ENCODE results near the gene MTHFSD. TPM values are rescaled to one million over a fixed set of nuclear protein-coding genes. Genes with fewer than 3 reads are reported as not detected.

Gene MTHFSD
- polyA plus RNA-seq, 1 donor (not counting 4 experiments of a cell fraction or from before 2014, with no cell fraction given) = 14.7 TPM

DNA sequence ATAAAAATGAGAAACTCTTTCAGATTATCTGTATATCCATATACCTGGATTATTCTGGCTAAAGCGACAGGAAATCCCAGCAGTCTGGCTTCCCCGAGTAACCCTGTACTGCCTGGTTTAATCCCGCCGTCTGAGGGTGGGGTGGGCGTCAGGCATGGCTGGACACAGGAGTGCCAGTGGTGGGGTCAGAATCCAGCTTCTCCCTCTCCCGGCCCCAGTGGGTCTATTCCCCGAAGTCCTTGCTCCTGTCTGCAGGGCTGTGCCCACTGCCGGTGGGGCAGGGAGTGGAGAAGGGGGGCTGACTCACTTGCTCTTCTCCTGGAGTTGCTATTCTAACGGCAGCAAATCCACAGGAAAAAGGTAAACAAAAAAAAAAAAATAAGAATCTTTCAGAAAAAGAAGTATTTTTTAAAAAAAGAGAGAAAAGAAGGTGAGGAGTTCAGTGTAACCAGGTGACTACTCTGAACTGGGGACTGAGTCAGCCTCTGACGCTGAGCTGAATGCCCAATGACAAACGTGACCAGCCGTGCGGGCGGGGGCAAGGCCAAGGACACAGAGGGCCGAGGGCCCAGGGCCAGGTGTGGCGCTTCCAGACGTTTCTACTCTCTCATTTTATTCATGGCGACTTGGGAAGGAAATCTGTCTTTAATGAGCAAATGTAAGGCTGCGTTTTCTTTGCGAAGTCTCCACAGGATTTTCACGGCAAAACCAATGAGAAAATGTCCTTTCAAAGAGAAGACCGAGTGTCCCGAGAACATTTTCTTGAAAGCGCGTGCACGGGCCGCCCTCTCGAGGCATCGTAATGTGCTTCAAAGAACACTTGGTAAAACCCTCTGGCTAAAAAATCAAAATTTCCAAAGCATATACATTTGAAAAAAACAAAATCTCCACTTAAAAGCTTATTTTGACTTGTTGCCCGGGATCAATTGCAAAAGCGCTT, 24.5 kb downstream of the MTHFSD start:
- no peak overlapping the region for H3K27ac ChIP-seq (ENCODE audit: control insufficient read depth, insufficient read depth, low read length)

GRCh38 chr16:86529160-86529559, 25.9 kb downstream of the MTHFSD start:
- Histone ChIP-seq H3K27me3 (ENCODE audit: control insufficient read depth, extremely low read depth, insufficient read depth, low read length) (no peaks in the 10 kb centered on the region), H3K4me2 (ENCODE audit: control insufficient read depth, extremely low read depth, insufficient read depth, low read depth, low read length) (no peak overlapping the region), H3K9me3 (ENCODE audit: control insufficient read depth, low read depth, low read length) (peaks cover 4% of the 10 kb centered on the region), H3K4me1 (ENCODE audit: control insufficient read depth, extremely low read depth, insufficient read depth, low read length) (no peaks in the 10 kb centered on the region), H3K79me2 (ENCODE audit: control insufficient read depth, insufficient read depth, low read length) (no peaks in the 10 kb centered on the region), H3K9ac (ENCODE audit: control insufficient read depth, extremely low read depth, insufficient read depth, low read length) (no peak overlapping the region), H3K36me3 (ENCODE audit: control insufficient read depth in 2 of 2, extremely low read depth in 1 of 2, insufficient read depth in 2 of 2, low read length in 2 of 2) (peaks cover 0 to 11% of the 10 kb centered on the region in 2 experiments), H4K20me1 (ENCODE audit: control insufficient read depth, extremely low read depth, insufficient read depth, low read length) (no peaks in the 10 kb centered on the region), H3K27ac (ENCODE audit: control insufficient read depth, insufficient read depth, low read length) (no peak overlapping the region), H3K9me1 (ENCODE audit: control insufficient read depth, extremely low read depth, insufficient read depth, low read length) (no peaks in the 10 kb centered on the region), H2AFZ (ENCODE audit: control insufficient read depth, low read length) (no peak overlapping the region), H3K4me3 (ENCODE audit: control insufficient read depth in 2 of 3, extremely low read depth in 1 of 3, insufficient read depth in 2 of 3, low read depth in 1 of 3, low read length in 3 of 3) (no peak overlapping the region)
- no peak for TF ChIP-seq CTCF (optimal IDR thresholded peaks at IDR 0.05 in 1 of 3, IDR thresholded peaks at IDR 0.05 in 1 of 3, conservative IDR thresholded peaks at IDR 0.05 in 1 of 3; ENCODE audit: extremely low read depth in 1 of 3, insufficient read depth in 2 of 3, low read length in 3 of 3)
- TF ChIP-seq EZH2 (IDR thresholded peaks at IDR 0.05; ENCODE audit: low read length) = no peak
- no peak for DNase-seq (ENCODE audit: low read depth, low spot score)
- FAIRE-seq = no peak
- dilution Hi-C loops (cut with MboI; ENCODE audit: extremely low pct_ligation_motif_present, low sequenced_read_pairs) = no loop called here

More for the DNA sequence above, 24.5 kb downstream of the MTHFSD start:
- H3K4me1 ChIP-seq (ENCODE audit: control insufficient read depth, extremely low read depth, insufficient read depth, low read length) = no peaks in the 10 kb centered on the region
- no peaks in the 10 kb centered on the region for H3K27me3 ChIP-seq (ENCODE audit: control insufficient read depth, extremely low read depth, insufficient read depth, low read length)
- dilution Hi-C loops (cut with MboI; ENCODE audit: extremely low pct_ligation_motif_present, low sequenced_read_pairs) = no loop called here
- peaks cover 4% of the 10 kb centered on the region for H3K9me3 ChIP-seq (ENCODE audit: control insufficient read depth, low read depth, low read length)
- FAIRE-seq = no peak
- no peak for DNase-seq (ENCODE audit: low read depth, low spot score)
- H3K4me3 ChIP-seq (ENCODE audit: control insufficient read depth in 2 of 3, extremely low read depth in 1 of 3, insufficient read depth in 2 of 3, low read depth in 1 of 3, low read length in 3 of 3) = no peak overlapping the region
- no peaks in the 10 kb centered on the region for H4K20me1 ChIP-seq (ENCODE audit: control insufficient read depth, extremely low read depth, insufficient read depth, low read length)
- H3K4me2 ChIP-seq (ENCODE audit: control insufficient read depth, extremely low read depth, insufficient read depth, low read depth, low read length) = no peak overlapping the region
- no peak for TF ChIP-seq EZH2 (IDR thresholded peaks at IDR 0.05; ENCODE audit: low read length)
- TF ChIP-seq CTCF (optimal IDR thresholded peaks at IDR 0.05 in 1 of 3, IDR thresholded peaks at IDR 0.05 in 1 of 3, conservative IDR thresholded peaks at IDR 0.05 in 1 of 3; ENCODE audit: extremely low read depth in 1 of 3, insufficient read depth in 2 of 3, low read length in 3 of 3) = no peak
- no peak overlapping the region for H2AFZ ChIP-seq (ENCODE audit: control insufficient read depth, low read length)
- H3K9me1 ChIP-seq (ENCODE audit: control insufficient read depth, extremely low read depth, insufficient read depth, low read length) = no peaks in the 10 kb centered on the region
- no peak overlapping the region for H3K9ac ChIP-seq (ENCODE audit: control insufficient read depth, extremely low read depth, insufficient read depth, low read length)
- H3K79me2 ChIP-seq (ENCODE audit: control insufficient read depth, insufficient read depth, low read length) = no peaks in the 10 kb centered on the region
- peaks cover 0 to 12% of the 10 kb centered on the region in 2 experiments for H3K36me3 ChIP-seq (ENCODE audit: control insufficient read depth in 2 of 2, extremely low read depth in 1 of 2, insufficient read depth in 2 of 2, low read length in 2 of 2)
